NCI-H1694 (cell line): Measurements from ENCODE around the gene FCRL3.

ENCODE experiments used
- DNase-seq: peaks from one replicate; lab custom pipeline; 2025; lab: John Stamatoyannopoulos, UW

Gene FCRL3

DNA sequence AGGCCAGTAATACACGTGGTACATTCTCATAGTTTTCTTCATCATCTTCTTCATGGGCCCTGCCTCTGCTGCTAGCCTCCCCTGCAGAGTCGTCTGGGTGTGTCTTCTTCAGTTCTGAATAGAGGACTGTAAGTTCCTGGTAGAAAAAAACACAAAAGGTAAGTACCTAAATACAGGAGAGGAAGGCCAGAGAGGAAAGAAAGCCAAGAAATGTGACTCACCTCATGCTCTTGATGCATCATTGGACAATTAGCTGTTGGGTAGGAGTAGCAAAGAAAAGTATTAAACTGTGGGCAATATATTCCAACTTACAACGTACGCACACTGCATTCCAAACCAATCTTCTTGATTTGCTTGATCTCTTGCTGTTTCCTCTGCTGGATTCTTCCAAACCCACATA, 21.8 kb downstream of the FCRL3 start:
- DNase-seq, result no peak

DNA sequence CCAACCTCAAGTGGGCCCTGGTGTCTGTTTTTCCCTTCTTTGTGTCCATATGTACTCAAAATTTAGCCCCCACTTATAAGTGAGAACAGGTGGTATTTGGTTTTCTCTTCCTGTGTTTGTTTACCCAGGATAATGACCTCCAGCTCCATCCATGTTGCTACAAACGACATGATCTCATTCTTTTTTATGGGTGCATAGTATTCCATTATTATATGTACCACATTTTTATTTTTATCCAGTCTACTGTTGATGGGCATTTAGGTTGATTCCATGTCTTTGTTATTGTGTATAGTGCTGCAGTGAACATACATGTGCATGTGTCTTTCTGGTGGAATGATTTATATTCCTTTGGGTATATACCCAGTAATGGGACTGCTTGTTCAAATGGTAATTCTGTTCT, 27.6 kb downstream of the FCRL3 start:
- no peak for DNase-seq

DNA sequence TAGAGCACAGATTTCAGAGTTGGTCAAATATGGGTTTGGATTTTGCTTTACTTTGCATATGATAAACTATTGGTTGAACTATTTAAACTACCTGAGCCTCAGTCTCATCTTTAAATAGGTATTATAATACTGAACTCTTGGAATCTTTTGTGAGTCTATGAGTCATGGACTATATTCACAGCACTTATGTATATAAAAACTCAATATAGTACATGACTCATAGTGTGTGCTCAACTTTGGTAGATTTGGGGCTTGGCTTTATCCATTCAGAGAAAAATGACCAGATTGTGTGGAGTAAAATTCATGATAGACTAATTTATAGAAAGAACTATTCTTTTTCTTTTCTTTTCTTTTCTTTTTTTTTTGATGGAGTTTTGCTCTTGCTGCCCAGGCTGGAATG, 28.7 kb downstream of the FCRL3 start:
- no peak for DNase-seq

DNA sequence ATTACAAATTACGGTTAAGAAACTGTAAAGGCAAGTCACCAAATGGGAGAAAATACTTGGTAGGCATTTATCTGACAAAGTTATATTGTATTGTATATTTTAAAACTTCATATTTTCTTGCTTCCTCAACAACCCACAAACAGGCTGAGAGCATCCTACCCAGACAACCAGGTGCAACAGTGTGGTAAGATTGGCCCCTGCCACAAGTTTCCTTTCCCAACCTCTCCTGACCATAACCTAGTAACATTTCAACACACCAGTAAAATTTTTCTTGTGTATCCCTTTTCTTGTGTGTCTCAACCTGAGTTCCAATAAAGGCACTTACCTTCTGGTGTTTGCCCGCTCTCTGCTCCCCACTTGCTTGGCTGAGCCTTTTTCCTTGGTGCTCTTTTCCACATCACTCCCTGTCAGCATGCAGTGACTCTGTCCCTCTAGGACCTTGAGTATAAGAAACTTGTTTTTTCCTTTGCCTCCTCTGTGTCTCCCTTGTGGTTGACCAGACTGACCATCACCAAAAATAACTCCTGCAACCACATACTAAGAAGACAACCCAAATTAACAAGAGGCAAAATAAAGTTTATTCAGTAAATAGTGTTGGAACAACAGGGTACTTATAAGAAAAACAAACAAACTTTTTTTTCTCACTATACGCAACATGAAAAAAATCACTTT, 40.9 kb downstream of the FCRL3 start:
- DNase-seq, result no peak

DNA sequence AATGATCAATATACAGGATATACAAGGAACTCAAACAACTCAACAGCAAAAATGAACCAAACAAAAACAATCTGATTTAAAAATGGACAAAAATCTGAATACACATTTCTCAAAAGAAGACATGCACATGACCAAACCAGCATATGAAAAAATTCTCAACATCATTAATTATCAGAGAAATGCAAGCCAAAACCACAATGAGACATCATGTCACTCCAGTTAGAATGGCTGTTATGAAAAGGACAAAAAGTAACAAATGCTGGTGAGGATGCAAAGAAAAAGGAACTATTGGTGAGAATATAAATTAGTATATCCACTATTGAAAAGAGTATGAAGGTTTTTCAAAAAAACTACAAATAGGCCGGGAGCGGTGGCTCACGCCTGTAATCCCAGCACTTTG, 42.0 kb downstream of the FCRL3 start:
- no peak for DNase-seq

DNA sequence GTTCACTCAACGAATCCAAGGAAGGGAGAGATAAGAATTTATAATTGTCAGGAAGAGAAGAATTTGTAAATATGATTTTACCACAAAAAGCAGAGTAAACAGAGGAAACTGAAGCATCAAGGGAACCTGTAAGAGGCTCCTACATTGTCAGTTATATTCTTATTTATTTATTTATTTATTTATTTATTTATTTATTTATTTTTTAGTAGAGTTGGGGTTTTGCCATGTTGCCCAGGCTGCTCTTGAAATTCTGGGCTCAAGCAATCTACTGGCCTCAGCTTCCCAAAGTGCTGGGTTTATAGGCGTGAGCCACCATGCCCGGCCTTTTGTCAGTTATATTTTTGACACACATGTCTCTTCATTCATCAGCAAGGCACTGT, 47.1 kb downstream of the FCRL3 start:
- no peak for DNase-seq

DNA sequence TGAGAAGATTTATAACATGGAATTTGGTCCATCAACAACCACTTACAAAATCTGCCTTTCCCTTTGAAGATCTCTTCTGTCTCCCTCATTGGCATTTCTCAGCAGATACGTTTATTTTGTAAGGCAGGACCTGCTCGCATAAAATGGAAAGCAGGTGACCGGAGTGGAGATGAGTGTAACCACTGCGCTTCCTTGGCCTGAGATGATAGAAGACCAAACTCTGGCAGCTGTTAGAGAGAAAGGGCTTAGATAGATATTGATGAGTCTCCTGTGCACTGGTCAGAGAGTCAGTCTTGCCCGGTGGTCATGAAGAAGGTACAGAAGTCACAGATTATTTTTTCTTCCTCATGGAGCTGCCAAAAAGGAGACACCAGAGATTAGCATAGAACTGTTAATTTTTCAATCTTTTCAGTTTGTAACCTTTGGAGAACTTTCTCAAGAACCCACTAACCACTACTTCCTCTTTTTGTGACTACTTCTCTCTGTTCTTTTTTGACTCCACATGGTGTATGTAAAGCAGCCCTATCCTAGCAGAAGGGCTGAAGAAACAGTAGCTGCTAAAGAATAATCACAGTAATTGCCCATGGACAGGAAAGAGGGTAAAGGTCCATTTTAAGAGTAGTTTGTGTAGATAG, 47.6 kb downstream of the FCRL3 start:
- DNase-seq, result no peak

DNA sequence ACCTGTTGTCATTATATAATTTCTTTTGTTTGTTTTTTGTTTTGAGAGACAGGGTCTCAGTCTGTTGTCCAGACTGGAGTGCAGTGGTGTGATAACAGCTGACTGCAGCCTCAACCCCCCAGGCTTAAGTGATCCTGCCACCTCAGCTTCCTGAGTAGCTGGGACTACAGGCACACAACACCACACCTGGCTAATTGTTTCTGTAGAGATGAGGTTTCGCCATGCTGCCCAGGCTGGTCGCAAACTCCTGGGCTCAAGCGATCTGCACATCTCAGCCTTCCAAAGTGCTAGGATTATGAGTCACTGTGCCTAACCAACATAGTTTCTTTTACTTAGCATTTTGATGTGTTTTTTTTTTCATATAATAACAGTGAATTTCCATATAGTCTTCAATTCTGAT, 52.3 kb downstream of the FCRL3 start:
- DNase-seq, result no peak

DNA sequence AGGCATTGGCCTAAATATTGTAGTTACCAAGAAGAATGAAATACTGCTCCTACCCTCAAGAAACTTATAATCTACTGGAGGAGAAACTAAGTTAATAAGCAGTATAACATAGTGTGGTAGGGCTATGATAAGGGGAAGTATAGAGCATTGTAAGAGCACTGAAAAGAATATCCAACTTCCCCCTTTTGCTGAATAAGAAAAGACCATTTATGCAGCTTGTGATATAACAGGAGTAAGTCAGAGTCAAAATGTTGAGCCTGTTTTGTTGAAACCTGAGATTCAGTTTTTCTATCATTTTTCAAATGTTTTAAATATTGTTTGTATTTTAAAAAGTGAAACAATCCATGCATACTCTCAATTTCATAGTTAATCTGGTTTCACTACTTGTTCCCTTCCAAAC, 54.4 kb downstream of the FCRL3 start:
- no peak for DNase-seq

DNA sequence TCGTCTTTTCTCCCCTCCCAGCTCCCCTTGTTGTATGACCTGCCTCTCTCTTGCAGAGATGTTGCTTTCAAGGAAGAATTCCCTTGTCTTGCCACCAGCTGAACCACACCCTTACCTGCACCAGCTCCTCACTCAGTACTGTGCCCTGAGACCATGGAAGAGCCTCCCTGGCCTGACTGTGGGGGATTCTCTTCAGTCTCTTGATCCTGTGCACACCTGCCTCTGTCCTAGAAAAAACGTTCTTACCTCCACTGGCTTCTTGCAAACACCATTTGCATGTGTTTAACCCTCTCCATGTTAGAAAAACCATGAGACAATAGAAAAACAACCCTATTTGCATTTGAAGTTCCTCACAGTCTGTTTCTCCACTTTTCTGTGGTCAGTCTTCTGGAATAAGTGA, 59.4 kb downstream of the FCRL3 start:
- no peak for DNase-seq

DNA sequence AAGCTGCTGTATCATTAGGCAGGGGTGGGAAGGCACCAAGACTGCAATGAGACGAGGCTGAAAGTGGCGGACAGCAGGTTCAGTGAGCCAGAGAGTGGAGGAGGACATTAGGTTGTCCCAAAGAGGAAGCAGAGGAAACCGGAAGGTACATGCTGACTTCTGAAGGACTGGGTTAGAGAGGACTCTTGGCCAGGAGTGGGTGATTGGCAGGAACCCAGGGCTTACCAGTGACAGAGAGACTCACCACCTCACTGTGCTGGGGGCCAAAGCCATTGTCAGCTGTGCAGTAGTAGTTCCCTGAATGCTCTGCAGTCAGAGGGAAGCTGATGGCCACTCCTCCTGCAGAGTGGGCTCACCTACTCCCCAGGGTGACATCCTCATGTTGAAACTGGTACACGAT, 60.8 kb downstream of the FCRL3 start:
- no peak for DNase-seq

DNA sequence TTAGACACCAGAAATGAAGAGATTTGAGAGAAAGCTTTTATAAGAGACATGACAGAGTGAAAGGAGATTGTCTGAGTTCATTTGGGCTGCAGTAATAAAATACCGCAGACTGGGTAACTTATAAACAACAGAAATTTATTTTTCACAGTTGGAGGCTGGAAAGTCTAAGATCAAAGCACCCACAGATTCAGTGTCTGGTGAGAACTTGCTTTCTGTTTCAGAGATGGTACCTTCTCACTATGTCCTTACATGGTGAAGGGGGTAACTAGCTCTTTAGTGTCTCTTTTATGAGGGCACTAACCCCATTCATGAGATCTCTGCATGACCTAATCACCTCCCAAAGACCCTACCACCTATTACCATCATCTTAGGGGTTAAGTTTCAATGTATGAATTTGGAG, 71.8 kb downstream of the FCRL3 start:
- DNase-seq, result no peak
